ENCODE results near the gene PLCB1.
"Not testable (repeated sequence)": the region's sequence is repeated elsewhere in the genome, so short reads cannot be mapped to it uniquely, and the experiment has no call there.

DNA sequence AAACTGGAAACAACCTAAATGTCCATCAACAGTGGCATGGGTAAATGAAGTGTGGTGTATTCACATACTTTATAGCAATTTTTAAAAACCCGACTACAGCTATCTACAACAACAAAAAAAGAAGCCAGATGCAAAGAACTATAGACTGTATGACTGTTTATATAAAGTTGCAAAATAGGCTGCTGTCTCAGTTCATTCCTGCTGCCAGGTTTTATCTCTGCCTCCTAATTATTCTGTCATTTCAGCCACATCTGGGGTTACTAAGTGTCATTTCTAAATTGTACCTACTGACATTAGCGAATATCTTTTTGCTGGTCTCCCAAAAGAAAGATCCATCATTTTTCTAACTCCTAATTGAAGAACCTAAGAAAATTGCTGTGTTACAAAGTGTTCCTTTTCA lies 719.9 kb downstream of the PLCB1 start:
- not testable (repeated sequence) for TF ChIP-seq CTCF (IDR thresholded peaks at IDR 0.05); EP300 (IDR thresholded peaks at IDR 0.05); POLR2A (IDR thresholded peaks at IDR 0.05; ENCODE audit: low read depth); POLR2AphosphoS5 (IDR thresholded peaks at IDR 0.05)

Measured in esophagus muscularis mucosa (tissue), 4 donors.